ENCODE data around the gene KCNIP2.
A peak's percentile ranks its signal among the peaks of the same experiment; 100 is the strongest.

KCNIP2 gene

GRCh38 chr10:101843032-101844021, at the start of gene KCNIP2:
Gene KCNIP2, minus strand, starts transcription at chr10:101843800. Its CDS starts 232 bp downstream, at chr10:101843568.
- DNase-seq (ENCODE audit: low spot score): peak; percentile 67
- peak; percentile 50 for FAIRE-seq

GRCh38 chr10:101892782-101893391, 49.3 kb upstream of the KCNIP2 start:
- no peak for FAIRE-seq

DNA sequence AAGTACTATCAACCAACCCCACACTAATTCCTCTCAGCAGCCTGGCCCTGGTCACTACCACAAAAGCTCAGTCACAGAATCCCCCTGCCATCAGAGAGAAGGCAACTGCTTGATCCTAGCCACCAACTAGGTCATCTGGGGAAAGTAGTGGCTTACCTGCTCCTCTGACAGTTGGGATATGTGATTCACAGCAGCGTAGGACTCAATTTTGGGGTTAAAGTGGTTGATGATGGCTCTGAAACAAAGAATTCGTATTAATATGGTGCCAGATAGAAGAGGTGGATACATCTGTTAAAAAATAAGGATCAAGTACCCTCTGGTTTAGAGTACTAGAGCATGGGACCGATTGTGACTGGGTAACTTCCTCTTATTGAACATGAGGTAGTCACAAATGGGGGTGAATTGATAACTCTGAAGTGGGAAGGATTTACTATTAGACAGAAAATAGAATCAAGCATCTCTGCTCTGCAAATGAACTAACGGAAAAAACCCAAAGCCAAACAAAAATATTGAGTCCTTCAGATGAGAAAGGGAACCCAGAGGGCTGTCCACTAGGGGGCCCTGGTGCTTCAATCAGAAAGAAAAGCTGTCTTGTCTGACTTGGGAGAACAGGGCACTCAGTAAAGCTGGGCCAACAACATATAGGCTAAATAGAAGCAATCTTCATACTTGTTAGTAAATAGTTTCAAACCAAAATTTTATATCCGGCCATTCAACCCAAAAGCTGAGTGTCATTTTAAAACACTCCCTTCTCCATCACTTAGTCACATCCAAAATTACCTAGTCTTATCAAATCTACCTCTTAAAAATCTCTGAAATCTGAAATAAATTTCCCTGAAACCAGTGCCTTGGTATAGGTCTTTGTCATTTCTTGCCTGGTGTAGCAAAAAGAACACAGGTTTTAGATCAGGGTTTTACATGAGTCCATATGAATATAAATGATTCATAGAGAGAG, 45.9 kb upstream of the KCNIP2 start:
- FAIRE-seq: no peak
- peak; percentile 64 for DNase-seq (ENCODE audit: low spot score)

More at GRCh38 chr10:101892782-101893391, 49.3 kb upstream of the KCNIP2 start:
- DNase-seq (ENCODE audit: low spot score): no peak

GRCh38 chr10:101888251-101888949, 44.8 kb upstream of the KCNIP2 start:
- FAIRE-seq: no peak
- no peak for DNase-seq (ENCODE audit: low spot score)

GRCh38 chr10:101887775-101888174, 44.2 kb upstream of the KCNIP2 start:
- DNase-seq (ENCODE audit: low spot score): no peak
- no peak for FAIRE-seq

DNA sequence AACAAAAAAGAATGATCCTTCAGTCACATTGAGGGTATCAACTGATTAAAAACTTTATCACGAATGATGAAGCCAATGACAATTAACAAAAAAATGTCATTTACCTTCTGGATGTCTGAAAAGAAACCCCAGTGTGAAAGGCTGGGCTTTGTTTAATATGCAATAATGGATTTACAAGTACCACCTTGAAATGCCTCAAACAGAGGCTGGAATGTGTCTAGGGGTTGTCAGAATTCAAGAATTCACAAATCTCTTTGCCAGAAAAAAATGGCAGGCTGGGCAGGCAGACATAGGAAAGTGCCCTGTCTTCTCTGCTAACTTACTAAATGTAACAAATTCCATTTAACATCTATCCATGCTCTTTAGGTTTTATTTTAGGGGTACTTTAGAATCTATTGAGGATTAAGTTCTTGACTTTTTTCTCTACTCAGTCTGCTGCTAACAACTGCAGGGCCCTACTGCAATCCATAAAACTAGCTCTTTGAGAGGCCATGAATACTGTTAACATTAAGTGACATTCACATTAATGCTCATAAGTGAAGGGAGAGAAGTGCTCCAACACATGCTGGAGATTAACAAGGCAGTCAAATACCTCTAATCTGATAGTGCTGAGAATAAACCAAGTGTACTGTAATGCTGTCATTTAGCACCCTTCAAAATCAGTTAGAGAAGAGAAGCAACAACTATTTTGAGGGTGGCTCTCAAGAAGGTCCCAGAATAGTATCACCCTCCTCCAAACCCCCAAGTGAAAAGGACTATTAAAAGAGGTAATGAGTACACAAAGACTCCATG, 43.1 kb upstream of the KCNIP2 start:
- DNase-seq (ENCODE audit: low spot score) (no peak), FAIRE-seq (no peak)

DNA sequence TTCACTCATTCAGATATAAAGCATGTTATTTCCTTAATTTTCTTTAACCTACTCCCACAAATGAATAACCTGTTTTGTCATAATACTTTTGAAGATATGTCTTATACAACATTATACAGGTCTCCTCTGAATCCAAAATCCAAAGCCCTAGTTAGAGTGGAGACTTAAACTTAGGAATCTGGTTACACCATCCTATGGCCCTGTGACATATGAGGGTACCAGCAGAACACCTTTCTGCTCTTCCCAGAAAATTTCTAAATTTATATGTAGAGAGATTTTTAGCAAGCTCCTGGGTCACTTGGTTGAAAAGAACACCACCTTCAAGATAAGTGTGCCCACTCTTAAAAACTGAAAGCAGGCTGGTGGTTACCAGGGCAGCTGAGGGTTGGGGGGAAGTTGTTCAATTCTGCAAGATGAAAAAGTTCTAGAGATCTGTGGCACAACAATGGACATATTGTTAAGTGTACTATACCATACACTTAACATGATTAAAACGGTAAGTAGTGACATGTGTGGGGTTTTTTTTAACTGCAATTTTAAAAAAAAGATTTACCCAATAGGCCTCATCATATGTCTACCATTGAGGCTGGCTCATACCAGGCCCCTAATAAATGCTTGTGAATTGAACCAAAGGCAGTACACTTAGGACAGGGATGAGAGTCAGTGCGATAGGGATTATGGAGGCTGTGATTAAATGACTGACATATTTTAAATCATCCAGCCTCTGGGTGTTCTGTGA, 37.6 kb upstream of the KCNIP2 start:
- FAIRE-seq (no peak), DNase-seq (ENCODE audit: low spot score) (no peak)

- FAIRE-seq: no peak
- DNase-seq (ENCODE audit: low spot score): no peak
These were observed 36.6 kb upstream of the KCNIP2 start for GRCh38 chr10:101880232-101880573.

- FAIRE-seq: no peak
- peak; percentile 43 for DNase-seq (ENCODE audit: low spot score)
These were observed 36.0 kb upstream of the KCNIP2 start for GRCh38 chr10:101879456-101880231.

DNA sequence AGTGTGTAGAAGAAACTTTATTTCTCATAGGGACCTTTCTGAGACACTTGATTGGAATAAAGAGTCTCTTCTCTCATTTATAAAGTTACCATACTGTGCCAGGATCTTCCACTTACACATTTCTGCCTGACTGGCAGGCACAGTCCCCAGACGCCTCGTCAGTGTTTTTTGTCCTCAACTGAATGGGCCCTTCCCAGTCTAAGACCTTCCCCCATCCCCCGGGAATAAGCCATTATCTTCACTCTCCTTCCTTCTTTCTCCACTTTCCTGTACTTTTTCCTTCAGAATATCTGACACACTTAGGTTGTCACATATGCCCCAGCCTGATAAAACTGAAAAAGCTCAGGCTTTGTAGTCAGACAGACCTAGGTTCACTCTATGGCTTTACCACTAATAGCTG, 35.3 kb upstream of the KCNIP2 start:
- DNase-seq (ENCODE audit: low spot score) (no peak), FAIRE-seq (no peak)

- DNase-seq (ENCODE audit: low spot score) (no peak), FAIRE-seq (no peak)
These were observed 31.6 kb upstream of the KCNIP2 start for GRCh38 chr10:101875068-101875688.

- DNase-seq (ENCODE audit: low spot score) (no peak), FAIRE-seq (no peak)
These were observed 30.7 kb upstream of the KCNIP2 start for GRCh38 chr10:101874252-101874651.

DNA sequence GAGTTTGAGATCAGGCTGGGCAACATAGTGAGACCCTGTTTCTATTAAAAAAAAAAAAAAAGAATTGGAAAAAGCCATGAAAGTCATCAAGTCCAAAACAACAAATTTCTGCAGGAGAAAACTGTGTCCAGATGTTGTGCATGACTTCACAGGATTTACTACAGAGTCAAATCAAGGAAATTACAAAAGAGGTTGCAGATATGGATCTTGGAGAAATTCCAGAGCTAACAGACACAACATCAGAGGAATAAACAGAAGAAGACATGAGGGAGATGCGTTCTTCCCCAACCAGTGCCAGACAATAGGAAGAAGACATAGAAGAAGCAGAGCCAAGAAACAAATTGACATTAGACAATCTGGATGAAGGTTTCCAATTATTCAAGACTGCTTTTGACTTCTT, 24.3 kb upstream of the KCNIP2 start:
- DNase-seq (ENCODE audit: low spot score) (no peak), FAIRE-seq (no peak)

GRCh38 chr10:101859530-101859929, 15.9 kb upstream of the KCNIP2 start:
- DNase-seq (ENCODE audit: low spot score) (no peak), FAIRE-seq (no peak)

DNA sequence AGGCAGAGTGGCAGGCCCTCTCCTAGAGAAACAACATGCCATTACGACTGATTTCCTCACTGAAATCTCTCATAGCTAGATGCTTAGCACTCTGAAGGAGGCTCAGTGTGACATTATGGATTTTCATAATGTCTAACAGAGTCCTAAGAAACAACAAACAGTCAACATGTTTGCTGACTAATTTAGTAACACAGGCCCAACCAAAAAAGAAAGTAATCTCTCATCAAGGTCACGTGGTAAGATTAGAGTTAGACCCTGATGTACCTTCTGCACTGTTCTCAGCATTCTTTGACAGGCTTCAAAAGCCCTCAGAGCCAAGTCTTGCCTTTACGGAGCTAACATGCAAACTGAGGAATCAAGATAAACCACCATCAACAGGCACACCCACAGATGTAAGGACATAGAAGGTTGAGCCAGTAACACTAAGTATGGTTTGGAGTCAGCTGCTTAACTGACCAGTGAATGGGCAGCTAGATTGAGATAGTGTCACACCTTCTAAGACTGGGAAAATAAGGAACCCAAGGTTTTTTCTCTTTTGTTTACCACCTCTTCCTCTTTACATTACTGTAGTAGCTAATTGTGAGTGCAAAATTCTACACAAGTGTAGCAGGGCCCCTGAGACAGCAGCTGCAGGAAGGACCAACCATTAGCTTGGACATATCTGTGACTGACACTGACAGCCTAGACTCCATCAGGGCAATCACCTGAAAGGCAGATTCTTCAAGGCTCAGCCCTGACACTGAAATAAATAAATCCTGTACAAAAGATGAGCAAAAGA, 15.3 kb upstream of the KCNIP2 start:
- no peak for DNase-seq (ENCODE audit: low spot score)
- no peak for FAIRE-seq

DNA sequence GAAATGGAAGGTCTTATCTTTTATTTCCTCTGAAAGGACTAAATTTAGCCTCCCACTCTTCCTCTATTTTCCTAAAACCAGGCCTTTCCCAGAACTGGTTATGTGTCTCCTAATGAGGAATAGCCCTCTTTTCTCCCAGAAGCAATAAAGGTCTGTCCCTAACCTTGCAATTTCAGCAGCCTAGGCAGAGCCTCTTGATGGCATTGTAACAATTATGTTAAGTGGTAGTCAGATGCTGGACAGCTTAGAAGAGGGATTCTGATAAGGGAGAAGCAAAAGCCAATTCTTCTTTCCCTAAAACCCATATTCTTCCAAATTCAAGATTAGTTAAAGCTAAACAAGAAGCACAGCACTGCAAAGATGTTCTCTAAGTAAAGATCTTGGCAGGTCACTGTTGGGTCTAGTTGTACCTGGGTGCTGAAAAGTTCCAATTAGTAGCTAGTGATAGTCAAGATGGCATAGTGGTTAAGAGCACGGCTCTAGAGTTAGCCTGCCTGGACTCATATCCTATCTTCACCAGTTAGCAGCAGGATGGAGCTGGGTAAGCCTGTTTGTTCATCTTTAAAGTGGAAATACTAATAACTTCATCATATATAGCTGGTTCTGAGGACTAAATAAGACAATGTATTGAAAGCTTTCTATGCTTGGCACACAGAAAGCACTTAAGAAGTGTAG, 14.3 kb upstream of the KCNIP2 start:
- DNase-seq (ENCODE audit: low spot score) (no peak), FAIRE-seq (no peak)

- no peak for DNase-seq (ENCODE audit: low spot score)
- FAIRE-seq: no peak
These were observed 13.0 kb upstream of the KCNIP2 start for GRCh38 chr10:101856626-101857025.

Measured in urothelium cell line (cell line).